Skeletal muscle cell (primary cell): ENCODE data around the gene RIN3.

Experiments
- DNase-seq: peaks from one replicate; pipeline ENCODE4 v3.0.0-alpha.2; 2010; ENCODE audit warnings: low read depth
- H3K4me3 ChIP-seq: 2 replicates; pipeline ENCODE4 v1.5.1; 2011; ENCODE audit warnings: low read depth, mild to moderate bottlenecking, control low read depth, low read length, moderate library complexity

RIN3 gene

DNA sequence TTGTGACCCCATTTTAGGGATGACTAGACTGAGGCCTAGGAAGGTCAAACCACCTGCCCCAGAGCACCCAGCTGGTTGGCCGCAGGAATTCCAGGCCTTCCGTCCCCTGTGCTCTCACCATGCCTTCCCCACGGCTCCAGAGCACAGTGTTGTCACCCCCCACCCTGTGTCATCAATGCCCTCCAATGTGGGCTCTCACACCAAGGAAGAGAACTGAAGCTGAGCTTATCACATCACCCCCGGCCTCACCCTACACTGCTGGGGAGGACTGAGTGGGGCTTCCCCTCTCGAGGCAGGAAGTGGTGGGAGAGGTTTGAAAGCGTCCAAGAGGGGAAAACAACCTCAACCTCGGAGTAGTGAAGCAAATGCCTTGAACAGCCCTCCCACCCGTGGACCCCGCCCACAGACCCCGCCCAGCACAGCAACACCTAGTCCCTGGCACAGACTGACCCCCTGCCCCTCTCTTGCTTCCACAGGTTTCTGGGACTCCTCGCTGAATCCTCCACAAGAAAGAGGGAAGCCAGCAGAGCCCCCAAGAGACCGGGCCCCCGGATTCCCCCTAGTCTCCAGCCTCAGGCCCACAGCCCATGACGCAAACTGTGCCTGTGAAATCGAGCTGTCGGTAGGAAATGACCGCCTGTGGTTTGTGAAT lies 137.7 kb downstream of the RIN3 start:
- DNase-seq, result no peak

DNA sequence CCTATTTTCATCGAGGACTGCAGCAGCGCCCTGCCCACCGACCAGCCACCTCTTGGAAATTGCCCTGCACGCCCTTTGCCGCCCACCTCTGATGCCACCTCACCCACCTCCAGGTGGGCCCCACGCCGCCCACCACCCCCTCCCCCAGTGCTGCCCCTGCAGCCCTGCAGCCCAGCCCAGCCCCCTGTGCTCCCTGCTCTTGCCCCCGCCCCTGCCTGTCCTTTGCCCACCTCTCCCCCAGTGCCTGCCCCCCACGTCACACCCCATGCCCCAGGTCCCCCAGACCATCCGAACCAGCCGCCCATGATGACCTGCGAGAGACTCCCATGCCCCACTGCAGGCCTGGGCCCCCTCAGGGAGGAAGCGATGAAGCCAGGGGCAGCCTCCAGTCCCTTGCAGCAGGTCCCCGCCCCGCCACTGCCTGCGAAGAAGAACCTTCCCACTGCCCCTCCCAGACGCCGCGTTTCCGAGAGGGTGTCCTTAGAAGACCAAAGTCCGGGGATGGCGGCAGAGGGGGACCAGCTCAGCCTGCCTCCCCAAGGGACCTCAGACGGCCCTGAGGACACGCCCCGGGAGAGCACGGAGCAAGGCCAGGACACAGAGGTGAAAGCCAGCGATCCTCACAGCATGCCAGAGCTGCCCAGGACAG lies 138.3 kb downstream of the RIN3 start:
- no peak overlapping the region for H3K4me3 ChIP-seq
- DNase-seq, result no peak

More for the DNA sequence above, 137.7 kb downstream of the RIN3 start:
- no peak overlapping the region for H3K4me3 ChIP-seq

DNA sequence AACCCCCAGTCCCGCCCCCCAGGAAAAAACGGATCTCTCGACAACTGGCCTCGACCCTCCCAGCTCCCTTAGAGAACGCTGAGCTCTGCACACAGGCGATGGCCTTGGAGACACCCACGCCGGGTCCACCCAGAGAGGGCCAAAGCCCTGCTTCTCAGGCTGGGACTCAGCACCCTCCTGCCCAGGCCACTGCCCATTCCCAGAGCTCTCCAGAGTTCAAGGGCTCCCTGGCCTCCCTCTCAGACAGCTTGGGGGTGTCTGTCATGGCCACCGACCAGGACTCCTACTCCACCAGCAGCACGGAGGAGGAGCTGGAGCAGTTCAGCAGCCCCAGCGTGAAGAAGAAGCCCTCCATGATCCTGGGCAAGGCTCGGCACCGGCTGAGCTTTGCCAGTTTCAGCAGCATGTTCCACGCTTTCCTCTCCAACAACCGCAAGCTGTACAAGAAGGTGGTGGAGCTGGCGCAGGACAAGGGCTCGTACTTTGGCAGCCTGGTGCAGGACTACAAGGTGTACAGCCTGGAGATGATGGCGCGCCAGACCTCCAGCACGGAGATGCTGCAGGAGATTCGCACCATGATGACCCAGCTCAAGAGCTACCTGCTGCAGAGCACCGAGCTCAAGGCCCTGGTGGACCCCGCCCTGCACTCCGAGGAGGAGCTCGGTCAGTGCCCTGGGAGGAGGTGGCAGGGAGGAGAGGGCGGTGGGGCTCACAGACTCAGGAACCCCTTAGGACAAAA lies 139.0 kb downstream of the RIN3 start:
- no peak for DNase-seq
- no peak overlapping the region for H3K4me3 ChIP-seq

DNA sequence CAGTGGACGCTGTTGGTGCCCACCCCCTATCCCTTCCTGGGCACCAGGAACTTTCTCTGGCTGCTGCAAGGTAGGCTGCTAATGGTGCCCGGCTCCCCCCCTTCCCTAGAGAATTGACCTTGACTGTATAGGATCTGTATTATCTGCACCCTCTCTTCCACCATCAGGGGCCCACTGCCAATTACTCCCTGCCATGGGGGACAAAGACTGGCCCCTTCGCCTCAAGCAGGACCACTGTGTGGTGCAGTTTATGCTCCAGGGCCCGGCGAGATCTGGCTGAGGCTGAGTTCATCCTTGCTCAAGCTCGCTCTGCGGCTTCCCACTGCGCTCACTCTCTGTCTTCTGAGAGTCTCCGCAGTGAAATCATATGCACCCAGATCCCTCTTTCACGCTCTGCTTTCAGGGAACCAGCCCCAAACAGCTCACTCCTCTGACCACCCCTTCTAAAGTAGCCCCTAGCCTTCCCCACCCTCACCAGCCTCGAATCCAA lies 139.6 kb downstream of the RIN3 start:
- no peak for DNase-seq
- H3K4me3 ChIP-seq, result no peak overlapping the region

DNA sequence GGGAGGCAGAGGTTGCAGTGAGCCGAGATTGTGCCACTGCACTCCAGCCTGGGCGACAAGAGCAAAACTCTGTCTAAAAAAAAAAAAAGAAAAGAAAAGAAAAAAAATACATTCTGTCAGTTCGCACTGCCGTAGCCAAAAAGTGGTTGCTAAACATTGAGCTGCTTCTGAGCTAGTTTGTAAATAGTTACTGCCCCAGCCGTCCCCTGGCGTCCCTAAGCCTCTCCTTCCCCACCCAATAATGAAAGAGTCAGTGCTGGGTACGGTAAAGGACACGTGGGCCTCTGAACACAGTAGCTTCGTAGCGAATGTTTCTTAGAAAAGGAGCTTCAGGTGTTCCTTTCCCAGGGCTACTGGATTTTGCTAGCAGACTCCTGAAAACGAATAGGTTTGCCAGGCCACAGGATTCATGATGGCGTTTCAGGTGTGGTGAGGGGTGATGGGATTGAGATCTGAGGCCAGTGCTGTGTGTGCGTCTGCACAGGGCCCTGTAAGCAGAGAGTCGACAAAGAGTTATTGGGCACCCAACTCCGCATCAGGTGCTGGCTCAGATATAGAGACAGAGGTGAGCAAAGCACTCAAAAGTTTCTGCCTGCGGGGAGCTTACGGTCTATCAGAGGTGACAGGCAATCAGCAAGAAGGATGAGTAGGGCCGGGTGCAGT lies 140.8 kb downstream of the RIN3 start:
- no peak overlapping the region for H3K4me3 ChIP-seq

DNA sequence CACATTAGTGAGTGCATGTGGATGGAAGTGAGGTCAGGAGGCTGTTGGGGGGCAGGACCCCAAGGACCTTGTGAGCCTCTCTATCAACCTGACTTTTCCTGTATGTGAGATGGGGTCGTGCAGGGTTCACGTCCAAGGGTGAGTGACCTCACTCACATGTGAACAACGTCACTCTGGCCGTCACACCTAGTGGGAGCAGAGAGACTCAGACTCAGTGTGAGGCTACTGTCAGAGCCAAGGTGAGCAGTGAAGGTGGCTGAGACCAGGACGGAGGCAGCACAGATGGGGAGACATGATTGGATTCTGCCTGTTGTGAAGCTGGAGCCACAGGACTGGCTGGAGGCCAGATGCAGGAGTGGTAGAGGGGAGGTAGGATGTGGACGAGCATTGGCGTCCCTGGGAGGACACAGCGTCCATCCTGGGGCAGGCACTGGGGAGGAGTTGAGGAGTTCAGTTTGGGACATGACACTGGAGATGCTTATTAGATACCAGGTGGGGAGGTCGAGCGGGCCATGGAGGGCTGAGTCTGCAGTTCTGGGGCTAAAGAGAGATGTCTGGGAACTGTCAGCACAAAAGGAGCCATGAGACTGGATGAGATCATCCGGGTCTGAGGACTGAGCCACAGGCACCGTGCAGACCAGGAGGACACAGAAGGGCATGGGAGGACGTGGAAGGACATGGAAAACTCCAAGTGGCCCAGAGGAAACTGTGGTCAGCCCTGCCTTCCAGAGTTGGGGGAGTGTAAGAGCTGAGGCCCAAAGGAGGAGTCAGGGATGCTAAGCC lies 142.0 kb downstream of the RIN3 start:
- DNase-seq, result no peak
- H3K4me3 ChIP-seq, result no peak overlapping the region

More for the DNA sequence above, 140.8 kb downstream of the RIN3 start:
- DNase-seq, result no peak

DNA sequence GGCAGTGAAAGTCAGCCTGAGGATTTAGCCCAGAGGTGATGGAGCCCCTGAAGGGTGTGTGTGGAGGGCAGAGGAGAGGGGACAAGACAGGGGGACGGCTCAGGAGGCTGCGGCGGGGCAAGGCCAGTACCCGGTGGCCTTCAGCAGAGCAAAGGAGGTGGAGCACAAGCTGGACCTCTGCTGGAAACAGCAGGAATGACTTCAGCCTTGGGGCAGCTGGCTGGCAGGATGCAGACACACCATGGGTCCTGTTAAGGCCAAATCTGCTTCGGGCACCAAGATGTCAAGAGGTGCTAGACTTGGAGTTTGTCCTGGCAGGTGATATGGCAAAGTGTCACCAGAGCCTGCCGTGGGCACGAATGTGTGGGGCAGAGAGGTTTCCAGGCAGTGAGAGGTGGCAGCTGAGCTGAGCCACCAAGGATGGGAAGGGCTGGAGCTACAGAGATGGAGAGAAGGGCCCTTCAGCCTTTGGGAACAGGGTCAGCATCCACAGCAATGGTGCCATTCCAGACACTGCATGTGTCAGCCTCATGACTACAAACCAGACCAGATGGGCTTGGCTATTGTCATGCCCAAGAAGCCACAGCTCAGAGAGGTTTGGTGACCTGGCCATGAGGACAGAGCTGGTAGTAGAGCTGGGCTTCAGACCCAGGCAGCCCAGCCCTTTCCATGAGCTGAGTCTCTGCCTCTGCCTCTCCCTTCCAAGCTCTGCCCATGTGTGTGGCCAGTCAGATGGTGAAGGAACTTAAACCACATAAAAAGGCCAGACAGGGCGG lies 142.9 kb downstream of the RIN3 start:
- no peak overlapping the region for H3K4me3 ChIP-seq
- DNase-seq, result no peak

DNA sequence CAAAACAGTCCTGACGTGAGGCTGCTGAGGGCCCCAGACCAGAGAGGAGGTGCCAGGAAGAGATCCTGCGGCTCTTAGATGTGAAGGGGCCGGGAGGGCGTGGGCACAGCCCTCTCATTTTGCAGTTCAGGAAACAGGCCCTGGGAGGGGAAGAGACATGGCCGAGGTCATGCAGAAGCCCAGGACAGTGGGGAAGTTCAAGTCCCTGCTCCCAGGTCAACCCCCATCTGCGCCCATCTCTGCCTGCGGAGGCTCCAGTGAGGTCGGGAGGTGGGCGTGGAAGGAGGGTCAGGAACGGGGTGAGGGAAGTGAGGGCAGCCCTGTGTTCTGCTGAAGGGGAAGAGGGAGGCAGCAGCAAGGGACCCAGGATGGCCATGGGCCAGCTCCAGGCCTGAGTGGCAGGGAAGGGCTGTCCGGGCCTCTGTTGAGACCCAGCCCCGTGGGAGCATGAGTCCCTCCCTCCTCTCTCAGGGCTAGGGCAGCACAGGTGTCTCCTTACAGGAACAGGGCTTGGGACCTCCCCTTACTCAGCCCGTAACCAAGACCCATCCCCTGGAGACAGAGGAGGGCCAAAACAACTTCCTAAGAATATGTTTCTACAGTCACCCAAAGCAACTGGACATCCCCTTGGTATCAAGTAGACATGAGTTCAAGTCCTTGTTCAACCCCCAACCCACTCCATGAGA lies 144.0 kb downstream of the RIN3 start:
- no peak overlapping the region for H3K4me3 ChIP-seq
- DNase-seq, result no peak

DNA sequence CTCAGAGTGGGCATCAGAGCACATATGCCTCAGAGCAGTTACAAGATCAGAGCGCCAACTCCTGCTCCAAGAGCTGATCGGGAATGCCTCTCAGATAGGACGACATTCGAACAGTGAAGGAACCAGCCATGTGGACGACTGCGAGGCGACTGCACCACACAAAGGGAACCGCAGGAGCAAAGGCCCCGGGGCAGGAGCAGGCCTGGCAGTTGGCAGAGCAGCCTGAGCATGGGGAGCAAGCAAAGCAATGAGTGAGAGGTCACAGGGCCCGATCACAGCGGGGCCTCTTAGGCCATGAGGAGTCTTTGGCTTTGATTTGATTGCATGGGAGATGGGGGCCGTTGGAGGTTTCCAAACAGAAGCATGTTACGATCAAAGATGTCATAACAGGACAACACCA lies 144.6 kb downstream of the RIN3 start:
- no peak for DNase-seq
- H3K4me3 ChIP-seq, result no peak overlapping the region

DNA sequence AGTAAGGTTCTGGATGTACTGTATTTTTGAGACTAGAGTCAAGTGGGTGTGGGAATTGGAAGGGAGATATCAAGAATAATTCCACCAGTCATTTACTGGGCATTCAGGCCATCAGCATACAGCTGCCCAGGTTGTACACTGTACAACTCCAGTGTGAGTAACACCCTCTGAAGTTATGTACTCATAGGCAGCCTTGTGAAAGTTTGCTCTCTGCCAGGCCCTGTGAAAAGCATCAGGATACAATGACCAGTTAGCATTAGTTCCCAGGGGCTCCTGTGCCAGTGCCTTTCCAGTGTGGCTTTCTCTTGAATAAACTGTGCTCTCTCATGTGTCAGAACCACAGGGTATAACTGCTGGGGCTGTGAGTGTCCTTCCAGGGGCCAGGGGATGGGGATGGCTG lies 145.1 kb downstream of the RIN3 start:
- no peak for DNase-seq
- H3K4me3 ChIP-seq, result no peak overlapping the region

DNA sequence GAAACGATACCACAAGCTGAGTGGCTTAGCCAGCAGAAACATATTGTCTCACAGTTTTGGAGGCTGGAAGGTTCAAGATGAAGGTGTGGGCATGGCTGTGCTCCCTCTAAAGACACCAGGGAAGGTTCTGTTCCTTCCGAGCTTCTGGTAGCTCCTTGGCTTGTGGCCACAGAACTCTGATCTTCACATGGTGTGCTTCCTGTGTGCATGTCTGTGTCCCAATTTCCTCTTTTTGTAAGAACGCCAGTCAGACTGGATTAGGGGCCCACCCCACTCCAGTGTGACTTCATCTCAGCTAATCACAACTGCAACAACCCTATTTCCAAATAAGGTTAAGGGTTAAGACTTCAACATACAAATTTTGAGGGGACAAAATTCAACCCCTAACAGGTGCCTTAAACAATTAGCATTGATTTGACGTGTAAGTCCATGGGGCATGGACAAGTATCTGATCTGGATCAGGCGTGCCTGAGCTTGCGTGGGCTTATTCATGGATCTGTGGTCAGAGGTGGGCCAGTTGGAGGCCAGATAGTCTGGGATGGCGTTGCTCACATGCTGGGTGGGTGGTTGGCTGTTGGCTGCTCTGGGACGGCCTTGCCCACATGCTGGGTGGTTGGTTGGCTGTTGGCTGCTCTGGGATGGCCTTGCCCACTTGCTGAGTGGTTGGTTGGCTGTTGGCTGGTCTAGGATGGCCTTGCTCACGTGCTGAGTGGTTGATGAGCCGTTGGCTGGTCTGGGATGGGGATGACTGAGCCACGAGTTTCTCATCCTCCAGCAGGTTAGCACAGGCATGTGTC lies 146.4 kb downstream of the RIN3 start:
- no peak overlapping the region for H3K4me3 ChIP-seq
- DNase-seq, result no peak

DNA sequence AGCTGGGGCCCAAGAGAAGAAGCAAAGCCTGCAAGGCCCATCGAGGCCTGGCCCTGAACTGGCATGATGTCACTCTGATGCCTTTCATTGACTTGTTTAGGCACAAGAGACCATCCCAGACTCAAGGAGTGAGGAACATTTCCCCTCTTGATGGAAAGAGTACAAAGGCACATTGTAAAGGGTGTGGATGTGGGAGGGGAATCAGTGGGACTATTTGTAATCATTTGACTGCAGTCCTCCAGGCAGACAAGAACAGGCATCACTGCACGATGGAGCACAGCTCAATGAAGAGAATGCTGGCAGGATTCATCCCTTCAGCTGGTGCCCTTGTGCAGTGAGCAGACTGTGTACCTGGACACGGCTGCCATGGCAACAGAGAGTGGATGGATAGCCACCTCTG lies 147.0 kb downstream of the RIN3 start:
- no peak overlapping the region for H3K4me3 ChIP-seq

DNA sequence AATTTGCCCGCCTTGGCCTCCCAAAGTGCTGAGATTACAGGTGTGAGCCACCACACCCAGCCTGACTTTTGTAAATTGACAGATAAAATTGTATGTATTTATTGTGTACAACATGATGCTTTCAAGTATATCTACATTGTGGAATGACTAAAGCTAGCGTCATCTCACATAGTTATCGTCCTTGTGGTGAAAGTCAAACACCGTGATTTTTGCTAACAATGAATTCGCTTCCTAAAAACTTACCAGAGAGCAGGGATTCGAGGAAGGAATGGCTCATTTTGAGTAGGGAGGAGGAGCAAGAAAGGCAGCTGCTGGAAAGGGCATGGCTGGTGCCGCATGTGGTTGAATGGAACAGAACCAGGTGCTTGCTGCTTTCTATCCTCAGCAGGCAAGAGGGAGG lies 149.5 kb downstream of the RIN3 start:
- no peak for DNase-seq
- H3K4me3 ChIP-seq, result no peak overlapping the region

More for the DNA sequence above, 147.0 kb downstream of the RIN3 start:
- DNase-seq, result no peak

DNA sequence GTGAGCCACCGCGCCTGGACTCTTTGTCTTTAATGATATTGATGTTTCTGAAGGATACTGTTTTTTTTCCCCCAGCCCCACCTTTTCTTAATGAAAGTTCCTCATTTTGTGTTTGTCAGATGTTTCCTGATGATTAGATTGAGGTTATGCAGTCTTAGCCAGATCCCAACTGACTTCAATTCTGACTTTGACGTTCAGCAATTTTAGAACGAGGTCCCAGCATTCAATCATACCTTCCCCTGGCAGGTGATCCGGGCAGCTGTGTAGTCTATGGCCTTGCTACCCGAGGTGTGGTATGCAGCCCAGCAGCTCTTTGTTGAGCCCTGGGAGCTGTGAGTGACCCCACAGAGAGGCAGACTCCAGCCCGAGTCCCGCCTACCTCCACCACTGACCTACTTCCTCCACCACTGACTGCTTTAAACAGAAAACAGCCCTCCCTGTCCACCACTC lies 152.1 kb downstream of the RIN3 start:
- H3K4me3 ChIP-seq, result no peak overlapping the region
- DNase-seq, result no peak

DNA sequence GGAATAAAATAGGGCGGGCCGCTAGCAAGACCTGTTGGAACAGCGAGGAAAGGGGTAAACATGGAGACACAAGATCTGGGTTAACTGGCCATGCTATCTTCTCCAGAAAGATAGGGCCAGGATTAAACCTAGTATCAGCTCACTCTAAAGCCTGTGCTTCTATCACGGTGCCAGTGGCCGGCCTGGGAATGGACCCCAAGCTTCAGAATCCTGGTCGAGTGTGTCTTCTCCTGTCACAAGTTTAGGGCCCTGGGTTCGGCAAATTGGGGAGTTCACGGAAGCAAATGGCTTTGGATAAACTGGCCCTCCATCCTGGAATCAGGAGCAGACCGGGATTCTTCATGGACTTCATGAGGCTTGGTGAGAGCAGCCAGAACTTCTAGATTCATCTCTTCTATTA lies 152.7 kb downstream of the RIN3 start:
- H3K4me3 ChIP-seq, result no peak overlapping the region
- DNase-seq, result no peak

DNA sequence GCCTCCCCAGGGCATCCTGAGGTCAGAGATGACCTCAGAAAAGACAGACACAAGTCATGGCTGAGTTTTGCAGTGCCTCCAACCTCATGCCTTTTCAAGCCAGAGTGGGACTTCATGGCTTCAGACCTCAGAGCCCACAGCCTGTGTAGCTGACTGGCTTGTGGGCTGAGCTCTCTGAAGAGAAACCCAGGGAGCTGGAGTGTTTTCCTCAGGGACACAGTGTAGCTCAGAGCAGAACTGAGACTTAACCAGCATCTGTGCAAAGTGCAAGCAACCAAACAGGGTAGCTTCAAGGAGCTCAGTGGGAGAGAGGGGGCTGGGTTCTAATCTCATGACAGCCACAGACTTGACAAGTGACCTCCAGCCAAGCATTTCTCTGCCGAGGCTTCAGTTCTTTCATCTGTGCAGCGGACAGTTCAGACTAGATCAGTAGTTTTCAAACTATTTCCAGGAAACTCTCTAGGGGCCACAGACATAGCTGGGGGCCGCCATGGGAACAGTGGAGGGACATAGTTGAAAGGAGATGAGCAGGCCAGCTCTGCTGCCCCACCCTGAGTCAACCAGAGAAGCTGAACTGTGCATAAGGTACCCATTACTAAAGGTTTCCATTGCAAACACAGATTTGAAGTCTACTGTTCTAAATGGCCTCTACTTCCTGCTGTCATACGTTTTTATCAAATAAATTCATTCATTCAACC lies 154.8 kb downstream of the RIN3 start:
- H3K4me3 ChIP-seq, result no peak overlapping the region
- no peak for DNase-seq

DNA sequence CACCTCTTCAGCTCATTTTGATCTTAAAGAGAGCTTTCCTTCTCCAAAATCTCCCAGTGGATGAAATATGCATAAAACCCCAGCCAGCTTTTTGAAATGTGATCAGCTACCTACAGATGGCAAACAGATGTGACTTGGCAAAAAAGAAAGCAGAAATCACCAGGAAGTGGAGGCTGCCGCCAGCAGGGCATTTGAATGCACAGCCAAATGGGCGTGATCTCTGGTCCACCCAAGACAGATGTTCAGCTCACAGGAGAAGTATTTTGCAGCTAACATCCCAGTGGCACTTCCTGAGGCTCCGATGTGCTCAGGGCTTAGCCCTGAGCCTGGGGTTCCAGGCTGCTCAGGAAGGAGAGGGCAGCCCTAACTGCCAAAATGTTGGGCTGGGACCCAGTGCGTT lies 156.6 kb downstream of the RIN3 start:
- DNase-seq, result peak; percentile 51
- H3K4me3 ChIP-seq, result no peak overlapping the region
